Measurements from ENCODE around the gene STK24. TPM values are rescaled to one million over a fixed set of nuclear protein-coding genes. Genes with fewer than 3 reads are reported as not detected.

Gene STK24
- total and polyA plus RNA-seq, 10 of the 15 experiments (the other 5 are each of a cell fraction or from before 2014, with no cell fraction given): 7.5 to 115 (median 52.9) TPM

- POLR2A ChIA-PET: interaction anchor here (0.5 kb wide), 1 partner anchor 25 kb away, joined by 5 read pairs; no protein-coding TSS in a partner anchor
These were observed 114.0 kb downstream of the STK24 start for GRCh38 chr13:98462946-98463345.

More at GRCh38 chr13:98462946-98463345, 114.0 kb downstream of the STK24 start:
- Histone ChIP-seq H3K4me2 (ENCODE audit: control insufficient read depth, insufficient read depth) (no peak overlapping the region), H3K9me3 (replicated peaks; ENCODE audit: control insufficient read depth, insufficient read depth, low read length) (no peaks in the 10 kb centered on the region), H3K27ac (ENCODE audit: control insufficient read depth, insufficient read depth) (no peak overlapping the region), H3K36me3 (ENCODE audit: control insufficient read depth in 2 of 2, insufficient read depth in 2 of 2, low read length in 1 of 2) (peaks cover 34% of the 10 kb centered on the region in 2 experiments), H3K27me3 (replicated peaks in 1 of 2; ENCODE audit: control insufficient read depth in 2 of 2, insufficient read depth in 2 of 2, low read length in 1 of 2) (no peaks in the 10 kb centered on the region), H4K20me1 (ENCODE audit: control insufficient read depth, insufficient read depth) (no peaks in the 10 kb centered on the region; the same call in 1 of the 2 replicates), H3K4me1 (ENCODE audit: control insufficient read depth, insufficient read depth, low read length) (no peaks in the 10 kb centered on the region), H3K4me3 (no peak overlapping the region), H3K79me2 (ENCODE audit: control insufficient read depth, insufficient read depth, low read length) (no peaks in the 10 kb centered on the region), H3K9ac (ENCODE audit: control insufficient read depth, insufficient read depth, low read length) (no peak overlapping the region), H2AFZ (ENCODE audit: control insufficient read depth, low read depth, low read length) (no peak overlapping the region)
- no peak for TF ChIP-seq ZBTB33 (IDR thresholded peaks at IDR 0.05)
- TF ChIP-seq MYC (IDR thresholded peaks at IDR 0.05; ENCODE audit: insufficient read depth, insufficient read length, insufficient replicate concordance, low read length, severe bottlenecking): no peak
- TF ChIP-seq PKNOX1 (IDR thresholded peaks at IDR 0.05): no peak
- TF ChIP-seq SMAD5 (IDR thresholded peaks at IDR 0.05; ENCODE audit: low read depth): no peak
- no peak for TF ChIP-seq ASH2L (IDR thresholded peaks at IDR 0.05; ENCODE audit: borderline replicate concordance, low read depth)
- TF ChIP-seq MYB (IDR thresholded peaks at IDR 0.05; ENCODE audit: borderline replicate concordance, low read depth, low read length): no peak
- DNase-seq (ENCODE audit: low read depth, low spot score) (no peak), FAIRE-seq (no peak), ATAC-seq (no peak)
- in situ Hi-C loops (cut with MboI): no loop called here
- 95% methylated on average over 8 of the region's 8 CpGs for WGBS (ENCODE audit: insufficient coverage, insufficient replicate concordance, low lambda C conversion rate, missing lambda C conversion rate)
- SMC1A ChIA-PET (ENCODE audit: uncharacterized antibody, unreplicated experiment): interaction anchor here (1.3 kb wide), 1 partner anchor 190 kb away, joined by 4 read pairs; no protein-coding TSS in a partner anchor
- CTCF ChIA-PET: no interaction called here
- BruUV-seq (replicated peaks): no TSS peak
- intact Hi-C loops (cut with micrococcal nuclease; ENCODE audit: unreplicated experiment): no loop called here
- RAD21 ChIA-PET (ENCODE audit: unreplicated experiment): no interaction called here
